NCI-H1930 (cell line): ENCODE measurements around the gene ST6GALNAC5.

Experiments
- DNase-seq, 2 experiments: peaks; one replicate each; lab custom pipeline; 2025; lab: John Stamatoyannopoulos, UW

ST6GALNAC5 gene

GRCh38 chr1:77047978-77048614, 180.8 kb downstream of the ST6GALNAC5 start:
- no peak for DNase-seq

- no peak for DNase-seq
Measured at GRCh38 chr1:77048615-77049005, 181.3 kb downstream of the ST6GALNAC5 start.

- DNase-seq, result no peak
Measured at GRCh38 chr1:77051425-77051824, 184.1 kb downstream of the ST6GALNAC5 start.

GRCh38 chr1:77056525-77056924, 189.2 kb downstream of the ST6GALNAC5 start:
- no peak for DNase-seq

GRCh38 chr1:77057994-77058585, 190.8 kb downstream of the ST6GALNAC5 start:
- DNase-seq, result no peak

- DNase-seq, result no peak
Measured at GRCh38 chr1:77060000-77060399, 192.7 kb downstream of the ST6GALNAC5 start.

- DNase-seq, result no peak
Measured at GRCh38 chr1:77061162-77061561, 193.9 kb downstream of the ST6GALNAC5 start.

GRCh38 chr1:77063118-77063517, 195.8 kb downstream of the ST6GALNAC5 start:
- no peak for DNase-seq

- no peak for DNase-seq
Measured at GRCh38 chr1:77064246-77064645, 197.0 kb downstream of the ST6GALNAC5 start.

- peak; percentile 88 to 90 for DNase-seq
Measured at GRCh38 chr1:77065693-77066342, 198.5 kb downstream of the ST6GALNAC5 start.

- no peak for DNase-seq
Measured at GRCh38 chr1:77068013-77068412, 200.7 kb downstream of the ST6GALNAC5 start.

GRCh38 chr1:77076759-77077158, 209.5 kb downstream of the ST6GALNAC5 start:
- no peak for DNase-seq

- no peak for DNase-seq
Measured at GRCh38 chr1:77081834-77082233, 214.6 kb downstream of the ST6GALNAC5 start.

GRCh38 chr1:77084457-77084856, 217.2 kb downstream of the ST6GALNAC5 start:
- DNase-seq, result no peak

GRCh38 chr1:77085109-77085508, 217.8 kb downstream of the ST6GALNAC5 start:
- DNase-seq, result no peak

- no peak for DNase-seq
Measured at GRCh38 chr1:77089756-77090155, 222.5 kb downstream of the ST6GALNAC5 start.

GRCh38 chr1:77095236-77095635, 228.0 kb downstream of the ST6GALNAC5 start:
- no peak for DNase-seq

- DNase-seq, result no peak
Measured at GRCh38 chr1:77096496-77097255, 229.4 kb downstream of the ST6GALNAC5 start.

GRCh38 chr1:77100875-77101274, 233.6 kb downstream of the ST6GALNAC5 start:
- no peak for DNase-seq

- DNase-seq, result no peak
Measured at GRCh38 chr1:77103486-77103885, 236.2 kb downstream of the ST6GALNAC5 start.

- no peak for DNase-seq
Measured at GRCh38 chr1:77104672-77105071, 237.4 kb downstream of the ST6GALNAC5 start.
